ENCODE data around the gene NHLH2.

Gene NHLH2

DNA sequence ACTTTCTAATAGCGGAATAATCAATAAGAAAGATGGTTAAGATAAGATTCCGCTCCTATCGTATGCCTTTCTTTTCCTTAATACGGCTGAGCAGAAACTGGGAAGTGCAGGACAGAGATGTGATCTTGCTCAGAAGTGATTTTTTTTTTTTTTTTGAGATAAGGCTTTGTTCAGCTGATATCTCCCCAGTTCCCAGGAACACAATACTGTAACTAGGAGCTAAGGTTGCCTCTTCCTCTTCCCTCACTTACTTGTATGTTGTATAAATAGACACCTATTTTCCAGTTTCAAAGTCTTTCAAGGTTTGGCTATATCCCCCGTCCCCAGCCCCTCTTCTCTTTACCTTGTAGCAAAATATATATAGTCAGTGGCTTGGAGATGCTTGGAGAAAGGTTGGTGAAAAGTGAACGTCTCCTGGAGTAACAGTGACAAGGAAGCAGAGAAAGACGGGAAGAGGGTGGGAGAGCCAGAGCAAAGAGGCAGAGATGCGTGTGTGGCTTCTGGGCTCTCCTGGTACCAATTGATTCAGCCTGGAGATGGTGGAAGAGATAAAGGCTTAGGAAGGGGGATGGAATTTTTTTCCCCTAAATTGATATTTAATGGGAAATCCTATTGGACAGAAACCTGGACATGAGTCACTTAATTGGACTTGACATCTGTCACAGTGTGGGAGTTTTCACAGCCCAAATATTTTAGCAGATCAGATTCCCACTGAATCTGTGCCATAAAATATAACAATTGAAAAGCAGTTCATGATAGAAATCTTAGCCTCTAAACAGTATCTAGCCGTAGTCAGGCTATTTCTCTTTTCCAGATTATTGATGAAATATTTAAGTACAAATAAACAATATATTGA, at the start of gene NHLH2:
Gene NHLH2, minus strand, starts transcription at position 522 of the 856 bp plus-strand sequence. CDS start 2,754 bp downstream, outside the sequence.
- DNase-seq (ENCODE audit: low read depth, low spot score), result no peak

DNA sequence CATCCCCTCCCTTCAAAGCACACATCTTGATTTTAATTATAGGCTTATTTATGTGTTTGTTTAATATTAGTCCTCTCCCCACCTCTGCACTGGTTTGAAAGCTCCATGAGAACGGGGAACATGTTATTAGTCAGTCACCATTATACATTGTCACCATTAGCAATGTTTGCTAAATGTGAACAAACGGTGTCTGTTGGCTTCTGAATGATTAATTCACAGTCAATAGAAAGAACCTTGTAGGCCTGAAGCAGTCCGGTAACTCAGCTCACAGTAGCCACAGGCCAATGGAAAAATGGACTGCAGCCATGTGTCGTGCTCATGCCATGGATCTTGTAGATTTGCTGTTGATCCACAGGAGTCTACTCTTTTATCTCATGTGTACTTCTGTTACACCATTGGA, 49.7 kb upstream of the NHLH2 start:
- DNase-seq (ENCODE audit: low read depth, low spot score), result no peak

DNA sequence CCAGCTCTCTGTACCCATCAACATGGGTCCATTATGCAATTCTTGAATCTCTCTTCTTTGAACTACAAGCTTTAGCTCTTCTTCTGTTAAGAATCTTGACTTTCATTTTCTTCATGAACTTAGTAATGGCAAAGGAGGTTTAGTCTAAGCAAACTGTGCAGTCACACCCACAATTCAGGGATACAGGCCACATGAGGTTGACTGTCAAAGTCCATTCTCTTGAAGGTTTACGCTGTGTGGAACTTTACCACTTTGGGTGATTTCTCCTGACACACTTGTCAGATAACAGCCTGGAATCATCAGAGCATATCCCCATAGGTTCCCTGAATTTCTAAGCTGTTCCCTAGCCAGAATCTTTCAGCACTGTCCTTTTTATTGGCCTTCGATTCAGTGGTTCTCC, 48.0 kb upstream of the NHLH2 start:
- no peak for DNase-seq (ENCODE audit: low read depth, low spot score)

DNA sequence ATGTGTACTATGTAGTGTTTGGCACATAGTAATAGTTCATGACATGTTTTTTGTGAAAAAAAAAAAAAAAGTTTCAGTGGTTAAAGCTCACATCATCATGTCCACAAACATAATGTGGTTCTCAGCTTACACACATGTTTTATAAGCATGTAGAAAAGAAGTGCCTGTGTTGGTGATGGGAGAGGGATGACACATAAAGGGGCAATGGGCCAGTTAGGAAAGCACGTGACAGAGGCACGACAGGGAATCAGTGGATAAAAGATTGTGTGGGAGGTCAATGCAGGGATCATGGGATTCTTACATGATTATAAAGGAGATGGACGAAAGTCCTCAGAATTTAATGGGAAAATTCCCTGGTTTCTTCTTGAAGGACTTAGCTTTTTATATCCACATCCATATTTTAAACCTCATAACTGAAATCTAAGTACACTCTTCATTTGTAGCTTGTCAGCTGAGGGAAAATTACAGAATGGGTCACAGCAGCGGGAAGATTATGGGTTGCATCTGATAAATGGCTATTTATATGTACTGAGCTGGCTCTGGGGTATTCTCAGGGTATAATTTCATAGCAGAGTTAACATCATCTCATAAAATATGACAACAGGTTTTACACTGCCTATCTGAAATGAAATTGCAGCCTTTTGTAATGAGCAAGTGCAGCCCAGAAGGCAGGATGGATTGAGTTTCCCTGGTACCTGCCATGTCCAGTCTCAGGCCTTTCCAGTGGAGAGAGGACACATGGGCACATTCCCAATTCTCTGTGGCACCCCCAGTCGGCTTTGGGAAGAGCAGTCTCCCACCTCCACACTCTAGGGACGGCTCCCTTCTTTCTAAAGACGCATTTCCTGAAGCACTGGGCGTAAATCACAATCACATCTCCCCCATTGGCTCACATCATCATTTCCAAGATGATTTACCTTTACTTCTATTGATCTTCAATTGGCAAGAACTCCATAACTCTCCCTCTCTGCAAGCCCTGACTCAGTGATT, 42.3 kb upstream of the NHLH2 start:
- DNase-seq (ENCODE audit: low read depth, low spot score), result no peak

DNA sequence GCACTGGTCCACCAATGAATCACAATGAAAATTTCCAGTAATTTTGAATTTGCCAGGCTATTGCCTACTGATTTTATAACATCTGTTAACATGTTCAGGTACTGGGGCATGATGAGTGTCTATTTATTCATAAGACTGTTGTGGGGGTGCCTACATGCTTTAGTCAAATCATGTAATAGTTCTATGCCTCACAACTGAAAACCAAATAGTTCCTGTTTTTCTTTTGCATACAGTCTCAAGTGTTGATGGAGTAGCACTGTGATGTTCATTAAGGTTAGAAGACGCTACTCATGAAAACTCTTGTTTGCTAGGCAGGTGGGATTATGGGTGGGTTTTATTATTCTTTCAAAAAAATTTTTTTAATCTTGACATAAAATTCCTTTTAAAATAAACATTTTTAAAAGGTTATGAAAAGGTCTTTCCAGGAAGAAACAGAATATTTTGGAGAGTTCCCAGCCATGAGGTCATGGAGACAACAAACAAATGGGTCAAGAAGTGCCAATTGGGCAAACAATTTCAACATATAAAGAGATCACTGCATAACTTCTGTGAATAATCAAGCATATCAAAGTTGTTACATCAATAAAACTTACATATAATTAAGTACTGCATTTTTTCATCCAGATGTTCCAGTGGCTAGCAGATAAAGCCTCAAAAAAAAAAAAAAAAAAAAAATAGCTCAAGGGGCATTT, 40.2 kb upstream of the NHLH2 start:
- DNase-seq (ENCODE audit: low read depth, low spot score), result no peak

DNA sequence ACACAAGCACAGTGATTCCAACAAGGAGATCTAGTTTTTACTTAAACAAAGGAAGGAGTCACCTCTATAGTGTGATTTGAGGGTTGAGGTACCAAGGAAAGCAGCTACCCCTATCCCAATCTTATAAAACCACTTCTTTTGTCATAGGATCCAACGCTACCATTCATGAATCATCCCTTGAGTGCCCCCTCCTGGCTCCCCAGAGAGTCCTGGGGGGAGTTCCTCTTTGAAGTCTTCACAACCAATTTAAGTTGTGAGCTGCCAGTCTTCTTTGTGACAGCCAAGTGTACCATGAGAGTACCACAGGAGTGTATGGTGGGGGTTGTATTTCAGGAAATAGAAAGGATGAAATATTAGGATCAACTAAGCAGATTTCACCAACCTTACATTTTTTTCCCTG, 39.1 kb upstream of the NHLH2 start:
- DNase-seq (ENCODE audit: low read depth, low spot score), result no peak

DNA sequence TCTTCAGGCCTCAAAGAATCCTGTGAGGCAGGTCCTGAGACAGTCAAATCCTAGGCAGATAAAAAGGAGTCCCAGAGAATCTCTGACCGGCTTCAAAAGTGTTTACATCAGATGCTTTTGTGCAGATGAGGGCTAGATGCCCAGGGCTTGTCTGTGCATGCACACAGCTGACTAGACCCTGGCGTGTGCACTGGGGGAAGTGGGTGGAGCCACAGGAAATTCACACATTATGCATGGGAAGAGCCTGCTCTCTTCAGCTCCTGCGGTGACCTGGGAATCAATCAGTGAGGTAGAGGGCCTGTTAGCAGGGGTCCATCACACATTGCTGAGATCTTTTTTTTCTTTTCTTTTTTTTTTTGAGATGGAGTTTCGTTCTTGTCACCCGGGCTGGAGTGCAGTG, 36.6 kb upstream of the NHLH2 start:
- no peak for DNase-seq (ENCODE audit: low read depth, low spot score)

DNA sequence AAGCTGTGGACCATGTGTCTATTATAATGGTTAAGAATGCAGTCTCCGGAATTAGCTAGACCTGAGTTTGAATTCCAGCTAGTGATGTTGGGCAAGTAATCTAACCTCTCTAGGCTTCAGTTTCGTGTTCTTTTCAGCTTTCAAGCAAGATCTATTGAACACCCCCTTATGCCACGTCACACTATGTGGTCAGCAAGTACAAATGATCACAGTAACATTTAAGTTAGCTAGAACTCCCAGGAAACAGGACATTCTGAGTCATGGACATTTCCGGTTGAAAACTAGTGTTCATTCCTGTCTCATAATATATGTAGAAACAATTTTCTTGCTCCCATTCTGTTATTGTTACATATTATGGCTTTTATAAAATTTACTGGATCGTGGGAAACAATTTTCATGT, 34.0 kb upstream of the NHLH2 start:
- DNase-seq (ENCODE audit: low read depth, low spot score), result no peak

DNA sequence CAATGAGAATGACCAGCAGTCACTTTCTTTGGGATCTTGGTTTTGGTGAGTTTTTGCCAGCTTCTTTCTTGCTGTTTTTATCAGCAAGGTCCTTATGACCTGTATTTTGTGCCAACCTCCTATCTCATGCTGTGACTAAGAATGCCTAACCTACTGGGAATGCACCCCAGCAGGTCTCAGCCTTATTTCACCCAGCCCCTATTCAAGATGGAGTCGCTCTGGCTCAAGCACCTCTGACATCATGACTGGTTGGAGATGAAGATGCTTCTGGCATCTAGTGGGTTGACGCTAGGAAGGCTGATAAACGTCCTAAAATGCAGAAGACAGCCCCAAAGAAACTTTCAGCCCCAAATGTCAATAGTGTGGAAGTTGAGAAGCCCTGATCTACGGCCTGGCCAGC, 33.6 kb upstream of the NHLH2 start:
- DNase-seq (ENCODE audit: low read depth, low spot score), result no peak

DNA sequence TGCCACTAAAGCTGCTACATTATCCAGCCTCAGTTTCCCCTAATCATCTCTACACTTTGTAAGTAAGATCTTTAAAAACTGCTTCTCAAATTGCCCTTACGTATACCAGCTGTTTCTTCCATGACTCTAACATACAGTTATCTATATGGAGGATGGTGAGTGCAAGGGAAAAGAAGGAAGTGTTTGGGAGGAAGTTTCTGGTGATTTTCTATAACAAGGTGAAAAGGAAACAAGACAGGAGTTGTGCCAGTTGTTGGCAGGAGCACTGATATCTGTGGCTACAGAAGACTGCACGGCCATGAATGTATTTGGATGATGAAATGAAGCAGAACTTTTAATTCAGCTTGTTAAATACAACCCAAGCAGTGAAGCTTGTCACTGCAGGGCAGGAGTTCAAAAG, 32.3 kb upstream of the NHLH2 start:
- no peak for DNase-seq (ENCODE audit: low read depth, low spot score)

DNA sequence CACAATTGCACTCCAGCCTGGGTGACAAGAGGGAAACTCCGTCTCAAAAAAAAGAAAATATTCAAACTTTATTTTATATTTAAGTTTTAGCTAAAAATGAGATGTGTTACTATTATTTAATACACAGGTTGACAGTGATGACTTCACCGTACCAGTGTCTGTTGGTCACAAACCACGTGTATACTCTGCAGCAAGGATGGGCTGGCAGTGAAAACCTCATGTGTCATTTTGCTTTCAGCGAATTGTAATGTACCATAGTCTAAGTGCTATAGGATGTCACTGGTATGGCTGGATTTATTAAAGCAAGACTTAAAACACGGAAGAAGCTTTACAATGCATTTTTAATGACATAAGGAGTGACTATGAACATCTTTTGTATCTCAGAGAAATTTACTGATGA, 28.1 kb upstream of the NHLH2 start:
- DNase-seq (ENCODE audit: low read depth, low spot score), result no peak

DNA sequence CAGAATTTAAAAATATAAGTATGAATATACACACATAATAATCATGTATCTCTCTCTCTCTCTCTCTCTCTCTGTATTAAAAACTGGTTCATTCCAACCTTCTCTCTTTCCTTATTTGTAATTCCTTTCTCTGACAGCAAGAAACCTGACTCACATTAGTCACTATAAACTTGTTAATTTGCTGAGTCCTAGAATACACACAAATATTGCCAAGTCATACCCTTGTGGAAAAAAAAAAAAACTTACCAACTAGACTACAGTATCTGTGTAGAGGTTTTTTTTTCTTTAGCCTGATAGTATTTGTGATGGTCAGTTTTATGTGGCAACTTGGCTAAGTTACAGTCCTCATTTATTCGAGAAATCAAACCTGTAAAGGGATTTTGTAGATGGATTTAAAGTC, 26.3 kb upstream of the NHLH2 start:
- DNase-seq (ENCODE audit: low read depth, low spot score), result no peak

DNA sequence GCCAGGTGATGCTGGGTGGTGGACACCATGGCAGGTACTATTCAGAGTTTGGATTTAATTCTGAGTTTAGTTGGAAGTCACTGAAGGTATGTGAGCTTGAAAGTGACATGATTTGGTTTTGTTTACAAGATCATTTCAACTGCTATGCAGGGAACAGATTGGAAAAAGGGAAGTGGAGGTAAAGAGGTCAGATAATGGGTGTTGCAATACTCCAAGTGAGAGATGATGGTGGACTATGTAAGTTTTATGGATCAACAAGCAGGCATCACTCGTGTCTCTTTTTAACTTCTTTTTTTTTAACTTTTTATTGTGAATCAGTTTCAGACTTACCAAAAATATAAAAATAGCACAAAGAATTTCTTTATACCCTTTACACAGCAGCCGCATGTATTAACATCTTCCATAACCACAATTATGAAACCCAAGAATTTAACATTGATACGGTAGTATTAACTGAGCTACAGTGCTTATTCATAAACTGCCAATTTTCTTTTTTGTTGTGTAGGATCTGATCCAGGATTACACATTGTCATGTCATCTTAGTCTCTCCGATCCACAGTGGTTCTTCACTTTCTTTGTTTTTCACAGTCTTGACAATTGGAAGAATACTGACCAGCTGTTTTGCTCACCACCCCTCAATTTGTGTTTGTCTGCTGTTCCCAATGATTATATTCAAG, 24.9 kb upstream of the NHLH2 start:
- no peak for DNase-seq (ENCODE audit: low read depth, low spot score)

DNA sequence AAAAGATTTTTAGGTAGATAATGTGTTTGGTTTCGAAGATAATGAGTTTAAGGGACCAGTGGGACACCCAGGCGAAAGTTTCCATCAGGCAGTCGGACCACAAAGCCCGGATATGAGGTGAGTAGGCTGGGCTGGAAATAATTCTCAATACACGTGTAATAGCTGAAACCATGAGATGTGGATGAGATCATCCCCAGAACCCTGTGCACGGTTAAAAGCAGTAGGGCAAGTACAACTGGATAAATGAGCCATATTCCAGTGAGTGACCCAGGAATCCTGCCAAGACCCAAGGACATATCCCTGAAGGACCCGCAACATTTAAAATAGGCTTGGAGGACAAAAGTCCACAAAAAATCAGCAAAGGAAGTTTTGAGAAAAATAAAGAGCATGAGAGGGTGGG, 21.5 kb upstream of the NHLH2 start:
- DNase-seq (ENCODE audit: low read depth, low spot score), result no peak

DNA sequence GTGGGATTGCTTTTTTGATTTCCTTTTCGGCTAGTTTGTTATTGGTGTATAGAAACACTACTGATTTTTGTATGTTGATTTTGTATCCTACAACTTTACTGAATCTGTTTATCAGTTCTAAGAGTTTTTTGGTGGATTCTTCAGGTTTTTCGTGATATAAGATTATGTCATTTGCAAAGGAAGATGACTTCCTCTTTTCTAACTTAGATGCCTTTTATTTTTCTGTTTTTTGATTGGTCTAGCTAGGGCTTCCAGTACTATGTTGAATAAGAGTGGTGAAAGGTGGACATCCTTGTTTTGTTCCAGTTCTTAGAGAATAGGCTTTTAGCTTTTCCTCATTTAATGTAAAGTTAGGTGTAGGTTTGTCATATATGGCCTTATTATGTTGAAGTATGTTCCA, 13.1 kb upstream of the NHLH2 start:
- no peak for DNase-seq (ENCODE audit: low read depth, low spot score)

DNA sequence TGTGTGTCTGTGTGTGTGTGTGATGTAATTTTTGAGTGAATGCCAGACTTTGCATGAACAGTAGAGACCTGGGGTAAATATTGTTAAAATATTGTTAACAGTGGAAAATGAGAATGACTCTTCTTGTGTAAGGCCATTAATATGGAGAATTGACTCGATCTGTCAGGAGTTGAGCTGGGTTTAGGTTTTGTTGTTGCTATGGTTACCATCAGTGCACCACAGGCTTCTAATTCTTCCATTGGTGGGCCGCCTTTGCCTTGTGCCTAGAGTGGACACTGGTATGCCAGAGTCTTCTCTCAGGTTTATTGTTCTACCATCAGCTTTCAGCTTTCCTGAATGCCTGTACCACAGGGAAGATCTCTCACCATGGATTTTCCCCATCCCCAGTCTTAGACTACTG, 10.0 kb upstream of the NHLH2 start:
- no peak for DNase-seq (ENCODE audit: low read depth, low spot score)

DNA sequence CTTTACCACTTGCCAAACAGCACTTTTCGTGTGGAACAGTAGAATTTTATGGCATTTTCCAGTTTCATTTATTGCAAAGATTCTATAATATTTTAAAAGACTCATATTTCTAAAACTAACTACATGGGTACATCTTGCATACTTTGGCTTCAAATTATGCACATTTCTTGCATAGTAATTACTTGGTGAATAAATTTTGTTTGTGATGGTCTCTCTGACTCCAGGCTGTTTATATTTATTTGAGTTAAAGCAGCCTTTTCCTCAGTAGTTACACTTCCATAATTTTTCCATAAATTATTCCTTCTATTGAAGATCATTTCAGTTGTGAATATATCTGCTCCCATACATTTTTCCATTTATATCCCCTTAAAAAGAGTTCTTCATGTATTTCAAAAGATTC, 6.9 kb upstream of the NHLH2 start:
- DNase-seq (ENCODE audit: low read depth, low spot score), result no peak

DNA sequence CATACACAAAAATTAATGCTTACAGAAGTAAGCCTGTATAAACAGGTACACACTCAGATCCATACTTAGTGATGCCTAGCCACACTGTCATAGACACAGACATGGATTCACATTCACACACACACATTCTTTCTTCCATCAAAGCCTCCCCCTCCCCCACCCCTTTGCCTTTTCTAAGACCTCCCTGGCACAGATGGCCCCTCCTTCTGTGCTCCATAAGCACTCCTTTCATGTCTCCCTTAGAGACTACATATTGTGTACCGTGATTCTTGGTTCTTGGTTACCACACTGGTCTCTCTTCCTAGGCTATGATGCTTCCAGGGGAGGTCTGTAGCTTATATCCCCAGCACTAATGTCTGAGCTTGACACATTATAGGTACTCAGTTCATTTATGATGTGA, 2.0 kb upstream of the NHLH2 start:
- DNase-seq (ENCODE audit: low read depth, low spot score), result no peak

DNA sequence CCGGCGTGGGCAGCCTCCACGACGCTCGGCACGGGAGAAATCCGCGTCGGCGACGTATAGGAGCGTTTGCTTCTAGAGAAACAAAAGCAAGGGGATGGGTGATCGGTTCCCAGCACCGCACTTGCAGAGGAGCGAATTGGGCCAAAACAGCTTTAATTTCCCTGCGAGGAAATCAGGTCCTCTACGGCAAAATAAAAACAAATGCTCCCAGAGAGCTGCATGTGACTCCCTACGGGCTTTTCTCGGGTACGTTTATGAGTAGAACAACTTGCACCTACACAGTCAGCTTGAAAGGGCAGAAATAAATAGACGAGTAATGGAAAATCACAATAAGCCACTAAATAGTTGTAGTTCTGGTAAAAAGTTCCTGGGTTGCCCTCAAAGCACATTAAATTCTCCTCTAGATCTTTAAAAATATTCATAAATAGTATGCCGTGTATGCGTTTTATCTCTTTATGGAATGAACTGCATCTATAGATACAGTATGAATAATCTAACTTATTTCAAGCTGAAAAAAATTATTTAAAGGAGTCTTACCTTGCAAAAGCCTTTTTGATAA, 1.2 kb downstream of the NHLH2 start:
- DNase-seq (ENCODE audit: low read depth, low spot score), result no peak

DNA sequence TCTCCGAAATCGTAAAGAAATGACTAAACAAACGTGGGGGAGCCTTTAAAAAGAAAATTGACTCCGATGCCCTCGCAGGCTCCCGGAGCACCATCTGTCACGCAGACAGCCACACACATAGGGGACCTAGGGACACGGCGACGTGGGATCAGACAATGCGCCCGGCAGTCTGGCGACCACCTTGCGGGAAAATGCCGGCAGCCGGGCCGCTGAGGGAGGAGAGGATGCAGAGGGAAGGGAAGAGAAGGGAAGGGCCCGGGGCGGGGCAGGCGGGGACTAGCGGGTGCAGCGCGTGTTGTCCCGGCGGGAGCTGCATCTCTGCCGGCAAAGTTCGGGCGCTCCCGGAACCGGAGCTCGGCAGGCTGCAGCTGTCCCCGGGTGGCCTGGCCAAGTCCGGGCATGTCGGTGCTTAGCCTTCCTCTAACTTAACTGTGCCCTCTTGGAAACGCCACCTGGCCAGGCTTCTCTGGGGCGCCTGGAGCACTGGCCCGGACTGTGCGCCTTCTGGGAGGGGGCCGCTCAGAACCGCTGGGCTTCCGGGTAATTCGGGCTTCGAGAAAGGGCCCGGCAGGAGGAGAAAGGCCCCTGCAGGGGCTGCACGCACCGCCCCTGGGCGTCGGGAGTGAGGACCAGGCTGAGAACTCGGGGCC, 1.8 kb downstream of the NHLH2 start:
- no peak for DNase-seq (ENCODE audit: low read depth, low spot score)

Data from brain pericyte (primary cell).